ENCODE results near the gene XRCC1.

DNA sequence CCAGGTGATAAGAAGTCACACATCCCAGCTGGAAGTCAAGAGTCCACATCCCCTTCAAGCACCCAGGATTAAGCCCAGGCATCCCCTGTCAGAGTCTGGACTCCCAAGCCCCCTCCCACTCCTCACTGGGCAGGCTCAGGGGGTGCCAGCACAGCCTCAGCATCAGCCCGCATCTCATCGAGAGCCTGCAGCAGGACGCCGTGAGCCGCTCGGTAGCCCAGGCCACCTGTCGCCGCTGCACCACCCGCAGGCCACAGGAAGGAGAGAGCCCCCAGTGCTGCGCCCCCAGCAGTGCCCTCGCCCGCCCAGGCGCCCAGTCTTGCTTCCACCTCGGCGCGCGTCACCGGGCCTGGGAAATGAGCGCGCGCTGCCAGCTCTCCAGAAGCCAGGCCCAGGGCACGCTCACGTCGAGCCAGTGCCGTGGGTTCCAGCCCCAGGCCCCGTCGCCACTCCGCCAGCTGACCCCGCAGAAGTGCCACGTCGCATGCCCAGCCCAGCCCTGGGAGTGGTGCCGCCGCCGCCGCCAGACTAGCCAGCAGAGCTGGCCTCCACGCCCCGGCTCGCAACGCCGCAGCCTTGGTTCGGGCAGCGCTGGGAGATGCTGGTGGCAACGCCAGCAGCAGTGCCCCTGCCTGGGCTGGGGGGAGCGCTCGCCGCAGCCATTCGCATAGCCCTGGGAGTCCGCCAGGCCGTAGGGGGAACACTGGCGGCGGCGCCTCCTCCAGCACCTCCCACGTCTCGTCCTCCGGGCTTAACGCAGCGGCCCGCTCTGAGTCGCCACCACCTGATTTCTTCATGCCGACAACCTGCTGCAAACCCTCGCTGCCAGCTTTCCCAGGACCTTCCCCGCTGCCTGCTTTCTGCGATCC is 16.8 kb upstream of the XRCC1 start:
- TF ChIP-seq, protein P1, sequence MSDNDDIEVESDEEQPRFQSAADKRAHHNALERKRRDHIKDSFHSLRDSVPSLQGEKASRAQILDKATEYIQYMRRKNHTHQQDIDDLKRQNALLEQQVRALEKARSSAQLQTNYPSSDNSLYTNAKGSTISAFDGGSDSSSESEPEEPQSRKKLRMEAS (IDR thresholded peaks at IDR 0.05), result no peak
- no peak for TF ChIP-seq POLR2A (IDR thresholded peaks at IDR 0.05; ENCODE audit: borderline replicate concordance, extremely low read depth, insufficient read depth, insufficient read length)

All from HCT116 (cell line).